Liver (tissue), 9 donors: ENCODE results near the gene HCFC1R1. TPM values are rescaled to one million over a fixed set of nuclear protein-coding genes. Genes with fewer than 3 reads are reported as not detected.

Experiments used
- DNase-seq: peaks from one replicate; pipeline ENCODE4 v3.0.0-alpha.2; 2017; ENCODE audit warnings: low spot score
- H3K27ac ChIP-seq, 2 donors: one replicate each; pipeline ENCODE4 v1.7.0; 2013; ENCODE audit warnings: inconsistent platforms in 2 of 2, low read length in 2 of 2, control low read depth in 1 of 2, low read depth in 1 of 2, mild to moderate bottlenecking in 1 of 2
- H3K27me3 ChIP-seq, 4 donors: one replicate each; pipeline versions ENCODE4 v1.6.1 to v1.7.0; 2013; ENCODE audit warnings: low read length in 3 of 4, inconsistent platforms in 1 of 4, mild to moderate bottlenecking in 1 of 4, moderate library complexity in 1 of 4; ENCODE audit not compliant: control insufficient read depth in 4 of 4, insufficient read depth in 4 of 4
- H3K36me3 ChIP-seq, 4 donors: one replicate each; pipeline versions ENCODE4 v1.6.1 to v1.7.0; 2013; ENCODE audit warnings: low read length in 3 of 4, mild to moderate bottlenecking in 3 of 4, low read depth in 1 of 4, moderate library complexity in 1 of 4; ENCODE audit not compliant: control insufficient read depth in 4 of 4, insufficient read depth in 3 of 4
- H3K4me1 ChIP-seq, 4 donors: one replicate each; pipeline versions ENCODE4 v1.6.1 to v1.7.0; 2013; ENCODE audit warnings: low read length in 3 of 4, mild to moderate bottlenecking in 3 of 4, moderate library complexity in 1 of 4; ENCODE audit not compliant: control insufficient read depth in 4 of 4, insufficient read depth in 4 of 4
- H3K4me3 ChIP-seq, 3 donors: one replicate each; pipeline versions ENCODE4 v1.6.1 to v1.7.0; 2013; ENCODE audit warnings: low read length in 3 of 3, control low read depth in 1 of 3, low read depth in 1 of 3, mild to moderate bottlenecking in 1 of 3
- H3K9ac ChIP-seq, 2 donors: one replicate each; pipeline ENCODE4 v1.7.0; 2013; ENCODE audit warnings: low read length in 2 of 2, mild to moderate bottlenecking in 2 of 2, moderate library complexity in 2 of 2, control low read depth in 1 of 2, low read depth in 1 of 2
- H3K9me3 ChIP-seq, 4 donors: one replicate each; pipeline versions ENCODE4 v1.6.1 to v1.7.0; 2013; ENCODE audit warnings: low read length in 3 of 4; ENCODE audit not compliant: control insufficient read depth in 4 of 4
- ATF3 ChIP-seq: IDR thresholded peaks from 2 replicates; pipeline ENCODE4 v1.6.1; 2016; ENCODE audit warnings: antibody characterized with exemption
- EGR1 ChIP-seq, 2 donors: IDR thresholded peaks; 2 replicates each; pipeline ENCODE4 v1.6.1; 2016 to 2018; ENCODE audit warnings: antibody characterized with exemption in 2 of 2, low read depth in 2 of 2
- FOXA1 ChIP-seq: IDR thresholded peaks from 2 replicates; pipeline ENCODE4 v1.6.1; 2016; ENCODE audit warnings: antibody characterized with exemption
- FOXA2 ChIP-seq: IDR thresholded peaks from 2 replicates; pipeline ENCODE4 v1.6.1; 2016; ENCODE audit warnings: antibody characterized with exemption
- HNF4A ChIP-seq, 2 donors: conservative IDR thresholded peaks; 2 replicates each; pipeline ENCODE4 v1.6.1; 2016; ENCODE audit warnings: antibody characterized with exemption in 2 of 2, mild to moderate bottlenecking in 2 of 2
- HNF4G ChIP-seq: IDR thresholded peaks from 2 replicates; pipeline ENCODE4 v1.6.1; 2016; ENCODE audit warnings: antibody characterized with exemption
- JUND ChIP-seq, 2 donors: IDR thresholded peaks; 2 replicates each; pipeline ENCODE4 v1.6.1; 2016; ENCODE audit warnings: antibody characterized with exemption in 2 of 2
- MAX ChIP-seq: IDR thresholded peaks from 2 replicates; pipeline ENCODE4 v1.6.1; 2016; ENCODE audit warnings: antibody characterized with exemption
- RAD21 ChIP-seq, 2 donors: IDR thresholded peaks; 2 replicates each; pipeline ENCODE4 v1.6.1; 2016; ENCODE audit warnings: antibody characterized with exemption in 2 of 2, mild to moderate bottlenecking in 2 of 2
- REST ChIP-seq: IDR thresholded peaks from 2 replicates; pipeline ENCODE4 v1.6.1; 2016; ENCODE audit warnings: antibody characterized with exemption, mild to moderate bottlenecking
- RXRA ChIP-seq, 2 donors: IDR thresholded peaks; 2 replicates each; pipeline ENCODE4 v1.6.1; 2017 to 2018; ENCODE audit warnings: antibody characterized with exemption in 2 of 2, mild to moderate bottlenecking in 1 of 2
- SP1 ChIP-seq: IDR thresholded peaks from 2 replicates; pipeline ENCODE4 v1.6.1; 2018; ENCODE audit warnings: antibody characterized with exemption, mild to moderate bottlenecking
- TAF1 ChIP-seq: conservative IDR thresholded peaks from 2 replicates; pipeline ENCODE4 v1.6.1; 2016; ENCODE audit warnings: antibody characterized with exemption, mild to moderate bottlenecking
- YY1 ChIP-seq: IDR thresholded peaks from 2 replicates; pipeline ENCODE4 v1.6.1; 2016; ENCODE audit warnings: antibody characterized with exemption, mild to moderate bottlenecking
- WGBS: extraction: QIAGEN DNeasy Blood & Tissue Kit; methylation state at CpG from one replicate; pipeline ENCODE4 v1.1.7; 2013; 5-methylcytosine and 5-hydroxymethylcytosine counted together
- polyA plus RNA-seq, 2 donors: library from polyadenylated mRNA; stranded (reverse) in 1 of 2; unstranded in 1 of 2; fragments of 200-250 nt in 1 of 2; fragments of >200 nt in 1 of 2; fragmentation: Nextera tagmentation in 1 of 2; extraction: Ambion mirVana in 1 of 2; gene quantifications; one replicate each; pipeline versions ENCODE4 v1.2.1 to v1.2.3, GENCODE V29; 2013 to 2015
- total RNA-seq, 2 donors: library from RNA; depleted of rRNA; stranded (reverse); fragments of >200 nt; gene quantifications; one replicate each; pipeline ENCODE4 v1.2.3, GENCODE V29; 2014
- donor health status: healthy.
- donor health status: healthy.
- donor health status: healthy.
- donor health status: healthy.
- donor health status: healthy.

Gene HCFC1R1
- total and polyA plus RNA-seq, 4 donors: 1.4 to 17.6 (median 9.2) TPM

GRCh38 chr16:3045758-3046640 lies 22.3 kb upstream of the HCFC1R1 start, which contains the start of gene MMP25:
Gene MMP25, plus strand, starts transcription at chr16:3046561. Its CDS starts 357 bp downstream, at chr16:3046918.
- H3K4me3 ChIP-seq: peak within 1 kb of the TSS in 1 of 3 donors; percentile 41
- H3K4me1 ChIP-seq: peaks cover 0 to 14% (median 5%) of the 10 kb centered on the region in 4 donors
- TF ChIP-seq FOXA2: no peak
- TF ChIP-seq YY1: no peak
- TF ChIP-seq ATF3: no peak
- TF ChIP-seq HNF4G: no peak
- no peak for TF ChIP-seq FOXA1
- TF ChIP-seq EGR1 (IDR thresholded peaks at IDR 0.05; ENCODE audit: low read depth in 2 of 2): no peak
- TF ChIP-seq RXRA (IDR thresholded peaks at IDR 0.05): no peak
- TF ChIP-seq JUND (IDR thresholded peaks at IDR 0.05): no peak
- no peak within 1 kb of the TSS for H3K27ac ChIP-seq
- 3% methylated on average over 86 of the region's 86 CpGs for WGBS
- H3K36me3 ChIP-seq: no peaks in the 10 kb centered on the region
- no peaks in the 10 kb centered on the region for H3K9me3 ChIP-seq
- H3K27me3 ChIP-seq: peaks cover 0 to 6% (median 3%) of the 10 kb centered on the region in 4 donors
- no peak for DNase-seq
- no peak within 1 kb of the TSS for H3K9ac ChIP-seq

- no peak for TF ChIP-seq RXRA (IDR thresholded peaks at IDR 0.05)
- TF ChIP-seq TAF1: no peak
- no peak for TF ChIP-seq JUND (IDR thresholded peaks at IDR 0.05)
- no peak for TF ChIP-seq REST
- TF ChIP-seq FOXA2: no peak
- no peak for TF ChIP-seq RAD21 (IDR thresholded peaks at IDR 0.05)
- TF ChIP-seq MAX: no peak
- TF ChIP-seq ATF3: no peak
- TF ChIP-seq FOXA1: no peak
- no peak for TF ChIP-seq HNF4G
- Histone ChIP-seq H3K4me1 (peaks cover 0 to 14% (median 5%) of the 10 kb centered on the region in 4 donors), H3K9me3 (no peaks in the 10 kb centered on the region), H3K27ac (no peak overlapping the region), H3K36me3 (no peaks in the 10 kb centered on the region), H3K9ac (no peak overlapping the region), H3K4me3 (no peak overlapping the region), H3K27me3 (peaks cover 0 to 6% (median 3%) of the 10 kb centered on the region in 4 donors)
- WGBS: 87% methylated on average over 6 of the region's 6 CpGs
- DNase-seq: no peak
Observed at GRCh38 chr16:3044708-3045107, 21.0 kb upstream of the HCFC1R1 start.

GRCh38 chr16:3042376-3042775 lies 18.6 kb upstream of the HCFC1R1 start:
- Histone ChIP-seq H3K27me3 (peaks cover 0 to 8% (median 3%) of the 10 kb centered on the region in 4 donors), H3K9me3 (no peaks in the 10 kb centered on the region), H3K4me3 (no peak overlapping the region), H3K9ac (no peak overlapping the region), H3K36me3 (no peaks in the 10 kb centered on the region), H3K4me1 (peaks cover 0 to 14% (median 5%) of the 10 kb centered on the region in 4 donors), H3K27ac (no peak overlapping the region)
- WGBS: 84% methylated on average over 3 of the region's 3 CpGs
- DNase-seq: no peak
- TF ChIP-seq FOXA2 (no peak), MAX (no peak), HNF4A (conservative IDR thresholded peaks at IDR 0.05) (no peak), FOXA1 (no peak), YY1 (no peak), JUND (IDR thresholded peaks at IDR 0.05) (no peak), SP1 (no peak), HNF4G (no peak)
